ENCODE data around the gene TNFAIP8L3.

Gene TNFAIP8L3

DNA sequence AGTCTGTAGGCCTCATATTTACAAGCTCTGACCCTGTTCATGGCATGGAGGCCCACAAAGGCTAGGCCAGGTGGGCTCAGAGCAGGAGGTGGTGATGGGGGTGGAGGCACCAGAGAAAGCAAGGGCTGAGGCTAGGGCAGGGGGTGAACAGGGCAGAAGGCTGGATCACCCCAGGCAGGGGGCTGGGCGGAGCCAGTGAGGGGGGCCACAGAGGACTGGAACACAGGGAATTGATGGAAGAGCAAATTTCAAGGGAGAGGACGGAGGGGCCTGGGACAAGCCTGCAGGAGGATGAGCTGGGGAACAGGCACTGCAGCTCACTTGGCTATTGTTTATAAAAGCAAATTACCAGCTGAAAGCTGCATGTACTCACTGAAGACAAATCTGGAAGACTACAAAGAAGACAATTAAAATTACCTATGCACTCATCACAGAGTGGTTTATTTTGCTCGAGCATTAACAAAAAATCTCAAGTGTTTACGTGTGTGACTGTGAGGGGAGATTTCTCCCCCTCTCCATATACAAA, 11.0 kb downstream of the TNFAIP8L3 start:
- H3K4me3 ChIP-seq (ENCODE audit: low read depth, low read length): no peak overlapping the region
- peaks cover 2% of the 10 kb centered on the region for H3K27me3 ChIP-seq
- no peaks in the 10 kb centered on the region for H3K4me1 ChIP-seq
- no peak for DNase-seq
- no peaks in the 10 kb centered on the region for H3K36me3 ChIP-seq
- TF ChIP-seq, protein P1, sequence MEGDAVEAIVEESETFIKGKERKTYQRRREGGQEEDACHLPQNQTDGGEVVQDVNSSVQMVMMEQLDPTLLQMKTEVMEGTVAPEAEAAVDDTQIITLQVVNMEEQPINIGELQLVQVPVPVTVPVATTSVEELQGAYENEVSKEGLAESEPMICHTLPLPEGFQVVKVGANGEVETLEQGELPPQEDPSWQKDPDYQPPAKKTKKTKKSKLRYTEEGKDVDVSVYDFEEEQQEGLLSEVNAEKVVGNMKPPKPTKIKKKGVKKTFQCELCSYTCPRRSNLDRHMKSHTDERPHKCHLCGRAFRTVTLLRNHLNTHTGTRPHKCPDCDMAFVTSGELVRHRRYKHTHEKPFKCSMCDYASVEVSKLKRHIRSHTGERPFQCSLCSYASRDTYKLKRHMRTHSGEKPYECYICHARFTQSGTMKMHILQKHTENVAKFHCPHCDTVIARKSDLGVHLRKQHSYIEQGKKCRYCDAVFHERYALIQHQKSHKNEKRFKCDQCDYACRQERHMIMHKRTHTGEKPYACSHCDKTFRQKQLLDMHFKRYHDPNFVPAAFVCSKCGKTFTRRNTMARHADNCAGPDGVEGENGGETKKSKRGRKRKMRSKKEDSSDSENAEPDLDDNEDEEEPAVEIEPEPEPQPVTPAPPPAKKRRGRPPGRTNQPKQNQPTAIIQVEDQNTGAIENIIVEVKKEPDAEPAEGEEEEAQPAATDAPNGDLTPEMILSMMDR (IDR thresholded peaks at IDR 0.05; ENCODE audit: low read depth, low read length): no peak
- no peaks in the 10 kb centered on the region for H3K9me3 ChIP-seq

DNA sequence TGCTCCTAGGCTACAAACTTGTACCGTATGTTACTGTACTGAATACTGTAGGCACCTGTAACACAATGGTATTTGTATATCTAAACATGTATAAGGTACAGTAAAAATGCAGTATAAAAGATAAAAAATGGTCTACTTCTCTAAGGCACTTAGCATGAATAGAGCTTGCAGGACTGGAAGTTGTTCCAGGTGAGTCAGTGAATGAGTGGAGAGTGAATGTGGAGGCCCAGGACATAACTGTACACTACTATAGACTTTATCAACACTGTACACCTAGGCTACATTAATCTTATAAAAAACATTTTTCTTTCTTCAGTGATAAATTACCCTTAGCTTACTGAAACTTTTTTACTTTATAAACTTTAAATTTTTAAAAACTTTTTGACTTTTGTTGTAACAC, 12.5 kb downstream of the TNFAIP8L3 start:
- Histone ChIP-seq H3K36me3 (no peaks in the 10 kb centered on the region), H3K9me3 (no peaks in the 10 kb centered on the region), H3K4me1 (no peaks in the 10 kb centered on the region), H3K27me3 (no peaks in the 10 kb centered on the region), H3K4me3 (ENCODE audit: low read depth, low read length) (no peak overlapping the region)
- no peak for DNase-seq
- TF ChIP-seq, protein P1 (IDR thresholded peaks at IDR 0.05; ENCODE audit: low read depth, low read length): no peak

DNA sequence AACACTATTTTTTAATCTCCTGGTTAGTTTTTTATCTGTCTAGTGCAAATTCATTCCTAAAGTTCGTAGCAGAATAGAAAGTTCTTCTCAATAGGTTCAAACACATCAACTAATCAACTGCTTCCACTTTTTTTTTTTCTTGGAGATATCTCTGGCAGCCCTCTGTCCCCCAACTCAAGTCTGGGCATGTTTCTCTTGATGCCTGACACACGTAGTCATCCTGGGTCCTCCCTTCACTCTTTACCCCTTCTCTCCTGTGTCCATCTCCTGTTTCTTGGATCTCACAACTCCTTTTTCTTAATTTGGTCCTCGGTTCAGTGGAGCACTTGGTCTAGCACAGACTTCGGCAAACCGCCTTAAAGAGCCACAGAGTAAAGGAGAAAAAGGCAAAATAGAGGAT, 14.4 kb downstream of the TNFAIP8L3 start:
- DNase-seq: no peak
- Histone ChIP-seq H3K36me3 (no peaks in the 10 kb centered on the region), H3K27me3 (no peaks in the 10 kb centered on the region), H3K4me3 (ENCODE audit: low read depth, low read length) (no peak overlapping the region), H3K9me3 (no peaks in the 10 kb centered on the region), H3K4me1 (no peaks in the 10 kb centered on the region)
- TF ChIP-seq, protein P1 (IDR thresholded peaks at IDR 0.05; ENCODE audit: low read depth, low read length): no peak

DNA sequence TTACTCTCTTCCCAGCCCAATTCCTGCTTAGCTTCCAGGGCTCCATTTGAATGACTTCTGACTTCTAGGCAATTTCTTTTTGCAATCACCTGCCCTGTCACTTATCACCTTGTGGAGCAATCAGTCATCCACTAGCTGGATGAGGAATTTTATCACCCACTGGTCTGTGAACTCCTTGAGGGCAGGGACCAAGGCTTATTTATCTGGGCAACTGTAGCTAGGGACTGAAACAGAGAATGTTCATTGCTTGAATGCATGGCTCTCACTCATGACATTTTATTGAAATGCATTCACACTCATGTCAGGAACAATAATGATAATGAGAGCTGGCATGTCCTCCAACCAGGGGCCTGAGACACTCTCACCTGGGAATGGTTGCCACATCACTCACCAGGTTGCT, 15.5 kb downstream of the TNFAIP8L3 start:
- TF ChIP-seq, protein P1 (IDR thresholded peaks at IDR 0.05; ENCODE audit: low read depth, low read length): no peak

DNA sequence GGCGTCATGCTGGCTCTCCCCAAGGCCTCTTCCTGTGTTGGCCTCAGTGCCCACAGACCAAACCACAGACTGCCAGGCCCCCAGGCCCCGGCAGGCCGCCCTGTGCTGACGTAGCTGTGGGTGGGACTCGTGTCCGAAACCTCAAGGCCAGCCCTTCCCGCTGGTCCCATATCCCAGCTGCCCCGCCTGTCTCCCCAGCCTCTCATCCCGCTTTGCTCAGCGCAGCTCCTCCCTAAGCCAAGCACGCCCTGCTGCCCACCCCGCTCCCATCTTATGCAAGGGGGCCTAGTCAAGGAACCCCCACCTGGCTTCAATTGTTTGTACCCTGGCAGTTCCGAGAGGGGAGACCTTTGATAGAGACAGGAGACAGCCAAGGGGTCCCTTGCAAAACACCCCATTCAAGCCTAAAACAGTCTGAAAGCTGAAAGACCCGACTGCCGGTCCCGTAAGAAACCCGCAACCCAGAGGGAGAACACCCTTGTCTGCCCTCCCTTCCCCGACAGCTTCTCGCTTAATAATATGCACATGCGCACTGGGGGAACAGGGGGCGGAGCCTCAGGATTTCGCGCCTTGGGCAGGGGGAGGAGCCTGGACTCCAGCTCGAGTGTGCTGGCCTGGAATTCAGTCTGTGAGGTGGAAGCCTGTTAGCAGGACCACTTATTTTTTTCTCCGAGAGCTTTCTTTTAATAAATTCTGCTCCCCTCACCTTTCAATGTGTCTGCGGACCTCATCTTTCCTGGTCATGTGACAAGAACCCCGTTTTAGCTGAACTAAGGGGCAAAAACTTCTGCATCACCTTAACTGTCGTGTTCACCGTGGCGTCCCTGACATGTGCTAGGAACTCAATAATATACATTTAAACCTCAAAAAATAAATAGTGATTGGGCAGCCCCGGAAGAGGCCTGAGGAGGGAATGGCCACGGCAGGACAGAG, 17.2 kb downstream of the TNFAIP8L3 start:
- H3K27me3 ChIP-seq: no peaks in the 10 kb centered on the region; the same call in 1 of the 2 replicates
- no peaks in the 10 kb centered on the region for H3K4me1 ChIP-seq
- DNase-seq: peak; percentile 49
- TF ChIP-seq, protein P1 (IDR thresholded peaks at IDR 0.05; ENCODE audit: low read depth, low read length): no peak
- H3K36me3 ChIP-seq: no peaks in the 10 kb centered on the region
- H3K9me3 ChIP-seq: no peaks in the 10 kb centered on the region
- H3K4me3 ChIP-seq (ENCODE audit: low read depth, low read length): no peak overlapping the region

More for the DNA sequence above, 15.5 kb downstream of the TNFAIP8L3 start:
- Histone ChIP-seq H3K9me3 (no peaks in the 10 kb centered on the region), H3K4me3 (ENCODE audit: low read depth, low read length) (no peak overlapping the region), H3K36me3 (no peaks in the 10 kb centered on the region), H3K27me3 (no peaks in the 10 kb centered on the region; the same call in 1 of the 2 replicates), H3K4me1 (no peaks in the 10 kb centered on the region)
- no peak for DNase-seq

All from BE2C (cell line).